HG03469 (cell line): Measurements from ENCODE around the gene FILIP1L.

Source experiments
- ATAC-seq: cut with Tn5 transposase; IDR thresholded peaks from one replicate; pipeline ENCODE4 v1.9.1; 2021; ENCODE audit warnings: mild to moderate bottlenecking, moderate library complexity, moderate number of reproducible peaks; ENCODE audit not compliant: unreplicated experiment

Gene FILIP1L

DNA sequence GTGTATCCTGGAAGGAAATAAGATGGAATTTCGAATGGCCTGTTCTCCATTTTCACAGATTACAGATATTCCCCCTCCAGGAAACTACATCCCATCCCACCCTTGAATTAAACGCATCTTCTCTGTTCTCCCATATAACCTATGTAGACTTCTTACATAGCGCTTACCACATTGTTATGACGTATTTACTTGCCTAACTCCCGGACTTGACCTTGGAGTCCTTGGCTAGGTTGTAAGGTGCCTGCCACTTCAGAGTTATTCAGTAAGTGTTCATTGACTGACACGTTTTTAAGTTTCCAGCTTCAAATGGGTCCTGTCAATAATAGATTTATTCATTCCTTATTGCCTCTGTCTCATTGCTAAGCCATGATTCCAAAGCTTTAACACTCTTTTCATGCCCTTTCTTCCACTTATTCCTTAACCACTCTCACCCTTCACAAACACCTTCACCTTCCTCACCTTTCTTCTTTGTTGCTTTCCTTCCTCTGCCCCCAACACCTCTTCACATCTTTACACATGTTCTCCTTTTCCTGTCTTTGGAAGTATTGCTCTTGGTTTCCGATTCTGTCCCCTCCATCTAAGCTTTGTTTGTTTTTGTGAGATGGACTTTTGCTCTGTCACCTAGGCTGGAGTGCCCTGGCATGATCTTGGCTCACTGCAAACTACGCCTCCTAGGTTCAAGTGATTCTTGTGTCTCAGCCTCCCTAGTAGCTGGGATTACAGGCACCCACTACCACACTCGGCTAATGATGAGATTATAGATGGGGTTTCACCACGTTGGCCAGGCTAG lies 158.3 kb downstream of the FILIP1L start:
- ATAC-seq, result no peak

DNA sequence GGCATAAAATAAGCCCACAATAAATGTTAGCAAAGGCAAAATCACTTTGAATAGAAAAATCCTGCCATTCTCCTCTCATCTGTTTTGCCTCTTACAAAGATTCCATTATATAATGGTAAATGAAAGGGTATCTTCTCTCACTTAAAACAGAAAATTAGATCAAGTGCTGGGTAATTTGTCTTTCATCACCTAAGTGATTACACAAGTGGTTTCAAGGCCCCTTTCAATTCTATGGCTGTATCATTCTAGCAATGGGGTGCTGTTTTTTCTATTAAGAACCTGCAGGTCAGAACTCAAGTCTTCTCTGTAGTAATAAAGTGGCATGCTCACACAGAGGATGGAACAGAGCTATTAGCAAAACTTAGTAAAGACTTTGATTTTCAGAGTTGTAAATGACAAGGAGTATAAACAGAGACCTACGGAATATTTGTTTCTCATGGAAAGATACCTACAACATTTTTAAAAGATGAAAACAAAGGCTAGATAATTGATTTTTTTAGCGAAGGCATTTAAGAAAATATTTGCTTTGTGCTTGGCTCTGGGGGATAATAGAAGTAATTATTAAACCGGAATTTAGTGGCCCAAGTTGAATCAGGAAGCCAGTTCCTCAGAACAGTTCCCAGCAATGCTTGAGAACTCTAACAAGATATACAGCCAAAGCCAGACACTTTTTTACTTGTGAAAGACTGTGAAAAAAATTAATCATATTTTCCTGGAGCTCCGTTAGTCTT lies 159.2 kb downstream of the FILIP1L start:
- no peak for ATAC-seq

DNA sequence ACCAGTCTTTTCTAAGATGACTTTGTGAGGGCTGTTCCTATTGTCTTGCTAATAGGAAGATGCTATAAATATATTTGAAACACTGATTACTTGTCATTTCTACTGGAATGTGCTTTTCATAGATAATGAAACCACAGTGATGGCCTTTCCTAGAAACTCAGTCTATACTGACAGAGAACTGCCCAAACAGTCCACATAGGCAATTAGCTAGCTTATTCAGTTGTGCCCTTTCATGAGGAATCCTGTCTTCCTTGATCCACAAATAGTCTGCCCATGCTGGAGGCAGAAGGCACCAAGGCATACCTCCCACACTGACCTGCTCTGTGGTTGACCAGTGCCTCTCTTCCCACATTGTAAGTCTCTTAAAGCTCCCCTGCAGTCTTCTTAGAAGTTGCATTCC lies 160.7 kb downstream of the FILIP1L start:
- ATAC-seq, result no peak

DNA sequence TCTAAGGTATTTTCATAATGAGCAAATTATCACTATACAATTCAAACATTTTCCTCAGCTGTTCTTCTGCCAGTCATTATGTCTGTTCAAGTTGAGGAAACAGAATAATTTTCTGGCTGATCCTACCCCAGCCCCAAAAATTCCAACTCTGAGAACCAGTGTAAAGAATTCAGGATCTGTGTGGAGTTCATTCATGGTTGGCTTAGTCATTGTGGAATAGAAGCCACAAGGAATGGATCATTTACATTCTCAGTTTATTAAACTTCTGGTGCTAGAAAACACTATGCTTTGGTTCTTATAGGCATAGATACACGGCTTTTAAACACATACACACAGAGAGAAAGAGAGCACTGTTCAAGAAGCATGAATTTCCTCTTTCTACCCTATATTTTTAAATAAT lies 162.0 kb downstream of the FILIP1L start:
- no peak for ATAC-seq

DNA sequence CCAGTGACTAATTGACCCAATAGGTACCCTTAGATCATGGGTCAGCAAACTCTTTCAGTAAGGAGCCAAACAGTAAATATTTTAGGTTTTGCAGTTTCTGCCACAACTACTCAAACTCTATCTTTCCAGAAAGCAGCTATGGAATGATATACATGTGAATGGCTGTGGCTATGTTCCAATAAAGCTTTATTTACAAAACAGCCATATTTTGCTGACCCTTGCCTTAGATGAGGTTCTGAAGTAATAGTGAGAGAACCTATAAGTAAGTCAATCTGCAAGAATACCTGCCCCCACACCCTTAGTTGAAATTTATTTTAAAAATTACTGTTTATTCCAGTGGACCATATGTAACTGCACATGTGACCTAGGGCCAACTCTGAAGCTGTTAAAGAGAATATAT lies 162.6 kb downstream of the FILIP1L start:
- ATAC-seq, result no peak

DNA sequence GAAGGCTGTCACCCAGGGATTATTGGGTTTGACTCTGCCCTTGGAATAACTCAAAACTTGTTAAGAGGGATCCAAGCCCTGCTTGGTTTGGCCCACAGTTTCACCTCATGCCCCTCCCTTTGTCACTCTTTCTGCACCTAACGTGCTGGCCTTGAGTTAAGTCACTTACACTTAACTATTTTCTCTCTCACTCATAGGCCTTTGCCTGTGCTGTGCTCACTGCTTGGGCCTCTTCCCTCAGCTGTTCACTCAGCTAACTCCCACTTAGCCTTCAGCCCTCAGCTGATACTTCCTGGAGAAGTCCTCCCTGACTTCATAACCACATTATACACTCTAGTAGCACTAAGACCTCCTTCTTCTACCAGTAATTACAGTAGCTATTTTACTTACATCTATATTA lies 163.4 kb downstream of the FILIP1L start:
- no peak for ATAC-seq

DNA sequence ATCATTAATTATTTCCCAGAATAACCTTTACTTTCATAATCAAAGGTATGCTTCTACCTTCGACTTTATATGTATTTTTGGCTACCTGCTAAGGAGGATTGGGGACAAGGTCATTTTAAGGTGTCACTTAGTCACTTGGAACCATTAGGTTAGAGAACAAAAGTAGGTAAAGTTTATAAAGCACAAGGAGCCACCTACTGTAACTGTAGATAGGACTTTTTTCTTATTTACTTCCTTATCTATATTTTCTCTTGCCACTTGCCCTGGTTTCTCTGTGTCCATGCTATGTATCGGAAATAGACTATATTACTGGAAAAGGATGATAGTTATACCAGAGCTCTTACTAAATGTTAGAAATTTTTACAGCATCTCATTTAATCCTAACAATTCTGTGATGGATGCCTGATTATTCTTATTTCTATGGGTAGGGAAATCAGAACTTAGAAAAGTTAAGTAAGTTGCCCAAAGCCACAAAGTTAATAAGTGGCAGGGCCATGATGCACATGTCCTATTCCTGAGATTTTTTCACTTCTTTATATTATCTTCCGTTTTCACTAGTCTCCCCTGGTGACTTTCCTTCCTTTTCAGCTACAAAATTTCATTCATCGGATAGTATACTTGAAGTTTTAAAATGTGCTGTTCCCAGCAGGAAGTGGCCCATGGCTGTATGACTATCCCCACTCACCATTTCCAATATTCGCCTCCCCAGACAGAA lies 164.2 kb downstream of the FILIP1L start:
- ATAC-seq, result no peak

DNA sequence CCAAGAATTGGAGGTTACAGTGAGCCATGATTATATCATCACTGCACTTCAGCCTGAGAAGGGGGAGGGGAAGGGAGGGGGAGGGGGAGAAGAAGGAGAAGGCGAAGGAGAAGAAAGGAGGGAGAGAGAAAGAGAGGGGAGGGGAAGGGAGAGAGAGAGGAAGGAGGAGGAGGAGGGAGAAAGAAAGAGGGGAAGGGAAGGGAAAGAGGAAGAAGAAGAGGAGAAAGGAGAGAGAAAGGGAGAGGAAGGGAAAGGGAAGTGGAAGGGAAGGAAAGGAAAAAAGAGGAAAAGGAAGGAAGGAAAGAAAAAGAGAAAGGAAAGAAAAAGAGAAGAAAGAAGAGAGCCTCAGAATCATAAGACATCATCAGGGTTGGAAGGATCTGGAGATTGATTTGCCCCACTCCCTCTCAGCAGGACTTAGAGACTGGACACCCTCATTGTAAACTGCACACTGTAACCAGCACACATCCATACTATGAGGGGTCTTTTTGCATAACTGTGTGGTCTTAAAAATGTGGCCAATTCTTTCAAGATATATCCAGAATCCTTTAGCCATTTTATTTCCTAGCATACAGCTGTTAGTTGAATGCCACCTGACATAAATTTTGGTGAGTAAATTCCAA lies 165.7 kb downstream of the FILIP1L start:
- ATAC-seq, result no peak

DNA sequence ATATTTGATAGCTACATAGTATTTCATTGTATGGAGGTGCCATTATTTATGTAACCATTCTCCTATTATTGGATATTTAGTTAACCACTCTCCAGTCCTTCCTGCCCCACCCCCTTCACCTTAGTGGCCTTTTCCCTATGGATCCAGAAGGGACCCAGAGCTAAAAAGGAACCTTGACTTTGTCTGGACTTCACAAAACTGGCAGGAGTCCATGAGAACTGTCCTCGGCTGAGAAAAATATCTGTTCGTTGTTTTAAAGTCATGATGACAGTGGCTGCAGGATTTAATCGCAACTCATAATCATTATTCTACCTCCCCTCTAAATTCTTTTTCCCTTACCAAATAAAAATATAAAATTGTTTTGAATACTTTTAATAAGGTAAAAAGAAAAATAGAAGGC lies 166.9 kb downstream of the FILIP1L start:
- ATAC-seq, result no peak

DNA sequence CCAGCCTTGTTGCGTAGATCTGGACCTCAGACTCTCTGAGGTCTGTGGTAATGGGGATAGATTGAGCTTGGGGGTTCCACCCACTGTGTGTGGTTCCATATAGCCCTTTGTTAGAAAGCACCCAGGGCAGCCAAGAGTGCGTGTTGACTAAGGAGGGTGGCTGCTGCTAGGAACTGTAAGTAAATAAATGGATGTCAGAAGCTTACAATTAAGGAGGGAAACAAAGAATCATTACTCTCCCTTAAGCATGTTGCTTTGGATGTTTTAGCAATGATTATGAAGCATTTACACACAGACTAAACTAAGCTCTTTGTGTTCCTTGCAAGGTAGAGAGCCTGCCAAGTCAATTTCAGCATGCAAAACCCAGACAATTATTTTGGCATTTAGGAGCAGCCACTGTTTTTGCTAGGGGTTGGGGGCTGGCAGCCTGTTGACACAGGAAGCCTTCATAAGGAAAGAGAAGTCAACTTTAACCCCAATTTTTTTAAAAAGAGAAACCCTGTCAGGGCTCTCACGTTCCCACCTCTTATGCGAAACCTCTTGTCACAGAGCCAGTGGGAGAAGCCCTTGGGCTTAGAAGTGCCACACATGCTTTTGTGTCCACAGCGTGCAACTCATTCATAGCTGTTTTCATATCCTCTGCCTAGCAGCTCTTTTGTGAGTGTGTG lies 168.8 kb downstream of the FILIP1L start:
- no peak for ATAC-seq

DNA sequence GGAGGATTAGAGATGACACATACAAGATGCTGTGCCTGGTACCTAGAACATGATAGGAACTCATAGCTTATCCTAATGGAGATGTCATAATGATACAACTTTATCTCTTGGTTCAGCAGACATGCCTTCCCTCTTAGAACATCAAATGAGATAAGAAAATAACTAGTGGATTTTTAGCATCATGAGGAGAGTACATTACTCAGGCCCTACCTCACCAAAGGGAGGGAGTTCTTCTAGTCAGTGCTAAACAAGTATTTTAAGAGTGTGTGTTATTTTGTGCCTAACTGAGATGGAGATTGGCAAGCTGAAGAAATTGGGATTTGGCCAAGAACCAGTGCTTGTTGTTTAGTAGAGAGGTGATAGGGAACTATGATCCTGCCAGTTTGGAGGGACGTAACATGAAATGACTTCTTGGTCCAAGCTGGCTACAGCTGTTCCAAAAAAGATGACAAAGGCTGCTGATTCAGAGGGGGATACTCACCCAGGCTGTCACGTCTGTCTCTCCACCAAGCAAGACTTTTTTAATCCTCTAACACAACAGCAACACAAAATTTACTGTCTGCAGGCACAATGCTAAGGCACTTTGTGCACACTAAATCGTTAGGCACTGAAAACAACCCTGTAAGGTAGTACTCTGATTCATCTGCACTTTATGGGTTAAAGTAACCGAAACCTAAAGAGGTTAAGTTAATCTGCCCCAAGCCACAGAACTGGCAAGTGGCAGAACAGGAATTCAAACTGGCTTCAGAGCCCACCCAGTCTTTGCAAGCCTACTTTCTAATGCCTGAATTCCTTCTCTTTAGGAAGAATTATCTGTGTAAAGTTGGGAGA lies 170.2 kb downstream of the FILIP1L start:
- ATAC-seq, result no peak

DNA sequence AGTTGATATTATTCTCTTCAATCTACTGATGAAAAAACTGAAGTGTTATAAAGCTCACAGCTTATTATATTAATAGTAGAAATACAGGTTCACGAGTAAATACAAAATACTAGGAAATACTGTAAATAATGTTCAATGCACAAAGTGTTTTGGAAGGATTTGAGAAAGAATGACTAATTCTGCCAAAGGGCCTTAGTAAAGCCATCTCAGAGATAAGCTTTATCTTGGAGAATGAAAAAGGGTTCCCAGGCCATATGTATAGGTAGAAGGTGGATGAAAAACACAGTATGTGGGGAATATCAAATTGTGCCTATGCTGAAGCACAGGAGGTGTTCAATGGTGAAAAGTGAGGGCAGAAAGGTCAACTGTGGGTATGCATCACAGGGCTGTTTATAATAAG lies 173.1 kb downstream of the FILIP1L start:
- ATAC-seq, result no peak

DNA sequence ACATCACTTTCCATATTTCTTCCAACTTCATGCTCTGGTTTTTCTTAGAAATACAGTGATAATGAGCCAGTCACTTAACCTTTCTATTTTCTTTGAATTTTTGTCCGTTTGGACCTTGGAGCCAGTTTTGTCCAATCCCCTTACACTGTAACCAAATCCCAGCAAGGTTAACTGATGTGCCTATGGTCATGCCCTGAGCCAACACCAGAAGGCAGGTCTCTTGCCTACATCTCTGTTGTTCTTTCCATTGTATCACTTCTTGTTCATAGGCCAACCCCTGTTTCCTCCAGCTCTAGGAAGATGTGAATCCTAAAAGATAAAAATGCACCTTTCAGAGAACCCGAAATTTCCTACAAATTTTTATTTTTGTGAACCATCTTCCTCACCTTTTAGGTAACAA lies 174.0 kb downstream of the FILIP1L start:
- no peak for ATAC-seq

DNA sequence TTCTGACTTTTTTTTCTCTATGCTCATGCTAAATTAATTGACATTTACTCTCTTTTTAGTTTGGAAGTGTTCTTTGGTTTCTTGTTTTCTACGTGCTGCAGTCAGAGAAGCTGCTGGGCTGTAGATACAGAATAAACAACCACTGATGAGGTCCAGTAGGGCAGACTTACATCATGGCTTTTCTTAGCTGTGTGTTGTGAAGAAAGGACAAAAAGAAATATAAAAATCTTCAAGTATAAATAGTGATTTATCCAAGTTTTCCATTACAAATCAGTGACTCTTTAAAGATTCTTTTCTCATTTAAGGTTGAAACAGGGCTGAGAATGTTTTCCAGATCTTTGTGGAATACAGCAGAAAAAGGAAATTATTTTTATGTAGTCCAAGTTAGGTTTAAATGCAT lies 174.4 kb downstream of the FILIP1L start:
- no peak for ATAC-seq

DNA sequence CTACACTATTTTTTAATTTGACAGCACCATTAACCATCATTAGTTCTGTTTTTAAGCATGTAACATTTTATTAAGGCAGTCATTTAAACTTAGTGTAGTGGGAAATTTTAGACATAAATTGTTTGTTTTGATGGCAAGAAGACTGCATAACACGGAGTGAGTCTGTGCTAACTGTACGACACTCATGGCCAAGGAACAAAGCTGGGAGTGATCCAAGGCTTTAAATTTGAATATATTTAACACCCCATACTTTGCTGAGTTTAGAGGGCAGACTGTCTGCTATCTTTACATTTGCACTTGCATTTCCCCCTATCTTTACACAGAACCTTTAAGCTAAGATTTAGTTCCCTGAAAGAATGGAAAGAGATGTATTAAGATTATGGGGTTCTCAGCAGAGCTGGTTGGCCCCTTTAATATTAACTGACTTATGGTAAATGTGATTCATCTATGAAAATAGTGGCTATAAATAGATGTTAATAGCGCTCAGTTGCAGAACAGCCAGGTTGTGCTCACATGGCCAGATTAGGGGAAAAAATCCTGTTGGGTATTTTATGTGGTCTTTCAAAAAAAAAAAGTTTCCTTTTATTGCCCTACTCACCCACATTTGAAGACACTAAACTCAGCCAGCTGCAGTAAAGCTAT lies 175.9 kb downstream of the FILIP1L start:
- no peak for ATAC-seq

DNA sequence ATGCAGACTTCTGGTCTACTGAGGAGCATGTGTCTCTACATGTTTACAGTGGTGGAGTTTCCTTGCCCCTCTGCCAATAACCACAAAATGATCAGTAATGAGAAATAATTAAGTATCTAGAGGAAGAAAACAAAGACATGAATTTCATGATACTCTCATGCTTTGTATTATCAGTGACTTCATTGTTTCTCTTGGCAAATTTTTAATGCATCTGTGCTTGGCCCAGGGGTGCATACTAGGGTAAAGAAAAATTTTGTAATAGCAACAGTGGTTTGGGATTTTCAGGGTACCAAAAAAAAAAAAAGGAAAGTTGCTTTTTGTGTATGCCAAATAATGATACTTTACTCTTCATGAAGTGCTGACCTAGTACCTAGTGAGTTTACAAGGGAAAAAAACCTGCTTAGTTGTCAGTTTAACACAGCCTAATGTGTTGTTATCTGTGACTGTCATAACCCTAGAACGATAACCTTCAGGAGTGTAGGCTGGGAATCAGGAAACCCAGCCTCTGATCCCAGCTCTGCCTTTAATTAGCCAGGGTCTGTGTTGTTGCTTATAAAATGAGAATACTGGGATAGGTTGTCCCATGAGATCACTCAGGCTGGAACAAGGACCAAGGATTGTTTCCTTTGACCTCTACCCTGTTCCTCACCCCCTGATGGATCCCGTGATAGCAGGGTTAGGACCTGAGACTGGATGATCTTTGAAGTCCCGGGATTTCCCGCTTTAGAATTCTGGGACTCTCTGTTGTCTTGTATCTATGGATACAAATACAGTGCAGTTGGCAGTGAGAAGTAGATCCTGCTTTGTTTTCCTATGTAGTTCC lies 179.1 kb downstream of the FILIP1L start:
- no peak for ATAC-seq

DNA sequence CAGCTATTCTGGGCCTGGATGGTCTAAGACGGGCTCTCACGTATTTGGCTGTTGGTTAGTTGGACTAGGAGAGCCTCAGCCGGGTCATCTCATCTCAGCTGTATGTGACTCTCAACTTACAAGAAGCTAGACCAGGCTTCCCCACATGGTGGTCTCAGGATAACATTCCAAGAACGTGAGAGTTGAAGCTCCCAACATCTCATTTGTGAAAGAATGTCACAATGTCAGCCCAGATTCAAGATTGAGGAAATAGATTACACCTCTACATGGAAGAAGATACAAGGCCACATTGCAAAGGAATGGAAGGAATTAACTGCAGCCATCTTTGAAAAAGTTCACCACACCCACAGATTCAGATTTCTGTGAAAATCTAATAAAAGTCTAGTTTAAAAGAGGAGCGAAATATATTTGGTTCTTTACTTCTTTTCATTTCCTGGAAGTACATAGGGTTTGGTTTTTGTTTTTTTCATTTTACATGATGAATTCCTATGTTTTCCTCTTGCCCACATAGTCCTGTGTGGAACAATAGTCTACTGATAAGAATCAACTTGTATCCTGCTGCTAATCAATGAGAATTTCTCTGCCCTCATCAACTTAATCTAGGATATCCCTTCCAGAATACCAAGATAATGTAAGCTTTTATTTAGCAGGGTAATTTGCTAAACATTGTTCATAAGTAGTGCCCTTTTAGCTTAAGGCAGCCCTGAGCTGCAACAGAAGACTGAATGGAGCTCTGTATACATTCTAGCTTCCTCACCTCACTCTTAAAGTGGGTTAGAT lies 180.1 kb downstream of the FILIP1L start:
- ATAC-seq, result no peak

DNA sequence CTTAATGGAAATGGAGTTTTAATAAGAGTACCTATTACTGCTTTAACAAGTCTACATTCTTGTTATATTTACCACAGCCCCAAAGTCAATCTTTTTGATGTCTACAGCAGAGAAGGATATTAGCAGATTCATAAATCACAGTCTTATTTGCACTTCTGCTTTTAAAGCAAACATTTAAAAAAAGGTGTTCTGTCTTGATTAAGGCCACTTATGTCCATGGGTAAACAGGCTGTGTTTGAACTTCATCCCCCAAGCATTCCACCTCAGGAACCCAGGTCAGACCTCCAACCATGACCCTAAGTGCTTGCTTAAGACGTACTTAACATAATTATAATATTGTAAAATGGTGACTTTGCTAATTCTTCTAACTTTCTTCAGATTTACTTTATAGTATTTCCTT lies 183.2 kb downstream of the FILIP1L start:
- ATAC-seq, result no peak
